Measurements from ENCODE around the gene SAMM50.
"Not testable (repeated sequence)": the region's sequence is repeated elsewhere in the genome, so short reads cannot be mapped to it uniquely, and the experiment has no call there.

SAMM50 gene

DNA sequence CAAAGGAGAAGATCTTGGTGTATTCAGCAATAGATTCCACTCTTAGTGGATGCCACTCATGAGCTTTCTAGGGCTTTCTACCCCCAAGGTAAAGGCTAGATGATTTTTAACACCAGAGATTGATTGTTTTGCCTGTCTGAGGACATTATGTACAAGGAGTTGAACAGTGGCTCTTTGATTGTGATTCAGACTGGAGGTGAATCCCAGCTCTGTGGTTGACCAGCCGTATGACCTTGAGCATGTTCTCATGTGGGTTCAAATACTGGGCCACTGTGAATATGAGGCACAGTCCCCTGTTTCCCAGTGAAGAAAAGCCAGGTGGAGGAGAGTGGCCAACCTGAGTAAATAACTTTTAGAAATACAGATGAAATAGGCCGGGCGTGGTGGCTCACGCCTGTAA, 44.9 kb downstream of the SAMM50 start:
- DNase-seq (ENCODE audit: low read depth in 2 of 2), result no peak

DNA sequence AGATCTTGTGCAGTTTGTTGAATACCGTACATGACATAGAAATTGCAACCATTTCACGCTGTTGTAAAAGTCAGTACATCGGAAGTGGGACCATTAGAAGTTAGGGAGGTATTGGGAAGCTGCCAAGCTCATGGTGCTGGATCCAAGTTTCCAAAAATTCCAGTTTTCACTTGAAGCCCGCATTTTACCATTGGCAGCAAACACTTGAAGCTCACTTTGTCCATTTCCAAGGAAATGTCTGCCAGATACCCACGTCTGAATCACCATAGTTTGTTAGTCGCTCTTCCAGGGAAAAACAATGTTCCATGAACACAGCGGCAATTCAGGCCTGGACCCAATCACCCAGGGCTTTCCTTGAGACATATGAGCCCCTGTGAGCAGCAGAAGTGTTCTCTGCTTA, 46.3 kb downstream of the SAMM50 start:
- no peak for DNase-seq (ENCODE audit: low read depth in 2 of 2)

DNA sequence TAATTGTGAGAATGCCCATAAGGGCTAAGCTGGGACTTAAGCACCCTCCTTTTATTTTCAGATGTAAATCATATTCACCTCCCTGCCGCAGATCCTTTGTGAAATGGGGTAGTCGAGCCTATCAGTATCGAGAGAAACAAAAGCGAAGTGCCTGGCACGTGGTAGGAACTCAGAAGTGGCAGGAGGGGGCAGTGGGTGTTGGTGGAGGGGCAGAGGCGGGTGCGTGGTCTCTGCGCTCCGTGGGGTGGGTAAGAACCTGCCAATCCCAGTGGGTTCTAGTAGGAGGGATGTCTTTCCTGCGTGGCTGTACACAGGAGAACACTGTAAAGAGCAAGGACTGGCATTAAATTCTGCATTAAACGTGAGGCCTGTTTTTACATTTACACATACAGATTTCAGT, 47.1 kb downstream of the SAMM50 start:
- DNase-seq (ENCODE audit: low read depth in 2 of 2), result no peak

DNA sequence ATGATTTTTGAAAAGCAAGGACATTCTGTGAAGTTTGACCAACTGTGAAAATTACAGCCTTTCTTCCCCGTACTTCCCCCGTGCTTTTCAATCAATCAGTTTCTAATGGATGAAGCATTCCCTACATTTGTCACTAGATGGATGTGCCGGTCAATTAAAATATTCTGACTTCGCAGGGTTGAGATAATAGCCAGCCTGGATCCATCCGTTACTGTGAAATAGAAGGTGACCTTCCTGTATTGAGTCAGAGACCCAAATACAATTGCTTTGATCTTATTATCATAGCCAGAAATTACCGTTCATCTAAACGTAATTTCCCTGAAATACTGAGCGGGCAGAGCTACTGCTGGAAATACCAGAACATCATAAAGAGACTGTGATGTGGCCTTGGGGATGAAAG, 47.8 kb downstream of the SAMM50 start:
- DNase-seq (ENCODE audit: low read depth in 2 of 2), result no peak

DNA sequence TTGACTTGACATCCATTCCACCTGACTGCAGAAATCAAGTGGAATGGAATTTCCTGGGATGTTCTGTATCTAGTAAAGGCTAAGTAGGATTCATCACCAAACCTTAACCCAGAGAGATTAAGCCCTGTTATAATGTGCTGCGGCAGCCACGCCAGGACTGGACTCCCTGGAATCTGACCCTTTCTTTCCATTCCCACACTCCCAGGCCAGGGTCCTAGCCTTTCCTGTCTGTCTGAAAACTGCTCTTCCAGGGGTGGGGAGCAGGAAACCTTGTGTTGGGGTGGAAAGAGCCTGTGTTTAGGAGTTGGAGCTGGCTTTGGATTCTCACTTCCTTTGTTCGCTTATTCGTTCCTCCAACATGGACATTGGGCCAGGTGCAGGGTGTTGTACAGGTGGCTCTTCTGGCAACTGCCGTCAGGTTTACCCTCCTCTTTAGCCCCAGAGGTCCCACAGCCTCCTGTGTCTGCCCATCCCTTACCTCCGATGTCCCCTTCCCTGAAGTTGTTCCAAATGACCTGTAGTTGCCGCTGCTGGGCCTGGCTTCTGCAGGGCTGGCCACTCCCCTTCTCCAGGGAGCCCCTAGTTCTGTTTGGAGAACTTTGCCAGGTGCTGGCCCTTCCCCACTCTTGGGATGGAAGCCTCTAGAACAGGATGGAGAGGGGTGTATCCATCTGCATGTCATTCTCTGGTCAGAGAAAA, 48.3 kb downstream of the SAMM50 start:
- no peak for DNase-seq (ENCODE audit: low read depth in 2 of 2)

DNA sequence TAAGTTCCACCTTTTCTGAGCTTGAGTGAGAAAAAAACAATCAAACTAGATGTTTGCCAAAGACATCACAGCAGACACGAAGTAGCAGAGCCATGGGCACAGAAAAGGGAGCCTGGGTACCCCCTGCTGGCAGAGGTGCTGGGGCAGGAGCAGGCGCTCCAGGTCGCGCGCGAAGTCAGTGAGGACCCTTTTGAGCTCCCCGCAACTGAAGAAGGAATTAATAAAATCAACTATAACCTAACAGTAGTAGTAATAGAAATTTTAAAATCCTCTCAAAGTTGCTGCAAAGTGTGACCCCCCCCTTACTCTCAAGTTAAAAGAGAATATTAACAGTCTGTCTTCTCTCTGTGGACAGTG, 48.8 kb downstream of the SAMM50 start:
- DNase-seq (ENCODE audit: low read depth in 2 of 2), result no peak

DNA sequence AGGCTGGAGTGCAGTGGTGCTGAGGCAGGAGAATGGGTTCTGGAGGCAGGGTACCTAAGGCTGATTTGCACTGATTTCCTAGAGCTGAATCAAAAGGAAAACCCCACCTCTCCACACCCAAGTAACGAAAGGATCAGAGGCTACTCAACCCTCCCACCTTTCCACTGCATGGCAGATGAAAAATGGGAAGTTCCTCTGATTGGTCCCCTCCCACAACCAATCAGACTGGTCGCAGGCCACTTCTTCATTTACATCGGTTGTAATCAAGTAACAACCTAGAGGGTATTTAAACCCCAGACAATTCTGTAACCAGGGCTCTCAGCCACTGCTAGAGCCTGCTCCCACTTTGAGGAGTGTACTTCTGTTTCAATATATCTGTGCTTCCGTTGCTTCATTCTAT, 50.3 kb downstream of the SAMM50 start:
- DNase-seq (ENCODE audit: low read depth in 2 of 2), result no peak

DNA sequence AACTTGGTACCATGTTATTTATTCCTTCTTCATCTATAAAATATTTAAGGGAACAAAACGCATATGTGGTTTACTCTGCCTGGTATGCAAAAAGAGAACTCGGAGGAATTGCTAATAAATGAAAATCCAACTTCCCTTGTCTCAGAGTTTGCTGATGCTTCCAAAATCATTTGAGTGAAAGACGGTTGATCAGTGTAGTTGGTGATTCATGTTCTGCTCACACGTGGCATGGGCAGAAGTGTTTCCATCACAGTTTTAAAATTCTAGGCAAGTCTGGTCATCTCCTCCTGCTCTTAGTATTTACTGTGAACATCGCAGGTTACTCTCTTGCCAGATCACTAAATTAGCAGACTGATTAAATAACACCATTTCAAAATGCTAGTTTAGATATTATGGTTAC, 56.9 kb downstream of the SAMM50 start:
- no peak for DNase-seq (ENCODE audit: low read depth in 2 of 2)

DNA sequence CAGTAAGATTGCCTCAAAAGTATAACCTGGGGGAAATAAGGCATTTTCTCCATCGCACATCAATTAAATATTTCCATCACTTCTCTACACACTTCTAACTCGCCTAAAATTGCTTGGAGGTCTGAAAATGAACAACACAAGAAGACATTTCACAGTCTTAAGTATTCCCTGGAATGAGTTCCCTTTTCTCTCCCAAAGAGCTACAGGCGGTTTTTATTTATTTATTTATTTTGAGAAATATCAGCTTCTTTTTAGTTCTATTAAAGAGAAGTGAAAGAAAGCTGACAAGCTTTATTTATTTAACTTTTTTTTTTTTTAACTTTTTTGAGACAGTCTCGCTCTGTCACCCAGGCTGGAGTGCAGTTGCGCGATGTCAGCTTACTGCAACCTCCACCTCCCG, 57.3 kb downstream of the SAMM50 start:
- no peak for DNase-seq (ENCODE audit: low read depth in 2 of 2)

DNA sequence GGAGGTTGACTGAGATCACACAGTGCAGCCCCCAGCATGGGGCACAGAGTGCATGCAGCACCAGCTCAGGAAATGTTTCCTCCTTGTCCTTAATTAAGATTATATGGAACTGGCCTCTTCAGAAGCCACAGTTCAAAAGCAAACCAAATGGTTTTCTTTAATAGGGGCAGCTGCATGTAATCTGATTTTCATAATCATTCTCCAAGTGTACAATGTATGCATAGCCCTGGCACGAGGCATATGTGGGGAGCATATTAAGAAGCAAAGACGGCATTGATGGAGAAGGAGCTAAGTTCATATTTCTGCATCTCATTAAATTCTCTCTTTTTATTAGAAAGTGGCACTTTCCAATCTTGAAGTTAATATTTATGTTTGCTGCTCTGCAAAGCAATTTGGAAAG, 59.0 kb downstream of the SAMM50 start:
- no peak for DNase-seq (ENCODE audit: low read depth in 2 of 2)

DNA sequence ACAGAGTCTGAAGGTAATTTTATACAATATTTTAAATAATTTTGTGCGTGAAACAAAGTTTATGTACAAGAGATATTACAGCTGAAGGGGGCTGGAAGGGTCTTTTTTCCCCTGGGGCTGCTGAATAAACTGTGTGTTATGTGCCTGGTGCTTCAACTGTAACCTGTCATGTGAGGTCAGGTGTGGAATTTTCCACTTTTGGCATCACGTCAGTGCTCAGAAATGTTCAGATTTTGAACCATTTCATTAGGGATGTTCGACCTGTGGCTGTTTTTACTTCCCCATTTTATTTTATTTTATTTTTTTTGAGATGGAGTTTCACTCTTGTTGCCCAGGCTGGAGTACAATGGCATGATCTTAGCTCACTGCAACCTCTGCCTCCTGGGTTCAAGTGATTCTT, 61.3 kb downstream of the SAMM50 start:
- DNase-seq (ENCODE audit: low read depth in 2 of 2), result not testable (repeated sequence)

DNA sequence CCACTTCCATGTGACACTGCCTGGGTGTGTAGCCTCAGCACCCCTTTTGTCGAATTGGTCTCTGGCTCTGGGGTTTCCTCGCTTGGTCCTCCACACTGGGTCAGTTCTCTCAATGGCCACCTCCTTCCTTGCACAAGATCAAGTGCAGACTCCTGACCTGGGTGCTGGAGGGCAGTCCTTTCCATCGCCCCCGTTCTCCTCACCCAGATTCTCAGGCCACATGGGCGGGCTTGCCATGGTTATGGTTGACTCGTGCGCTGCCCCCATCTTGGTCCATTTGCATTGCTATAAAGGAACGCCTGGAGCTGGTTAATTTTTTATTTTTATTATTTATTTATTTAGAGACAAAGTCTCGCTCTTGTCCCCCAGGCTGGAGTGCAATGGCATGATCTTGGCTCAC, 63.4 kb downstream of the SAMM50 start:
- DNase-seq (ENCODE audit: low read depth in 2 of 2), result no peak

DNA sequence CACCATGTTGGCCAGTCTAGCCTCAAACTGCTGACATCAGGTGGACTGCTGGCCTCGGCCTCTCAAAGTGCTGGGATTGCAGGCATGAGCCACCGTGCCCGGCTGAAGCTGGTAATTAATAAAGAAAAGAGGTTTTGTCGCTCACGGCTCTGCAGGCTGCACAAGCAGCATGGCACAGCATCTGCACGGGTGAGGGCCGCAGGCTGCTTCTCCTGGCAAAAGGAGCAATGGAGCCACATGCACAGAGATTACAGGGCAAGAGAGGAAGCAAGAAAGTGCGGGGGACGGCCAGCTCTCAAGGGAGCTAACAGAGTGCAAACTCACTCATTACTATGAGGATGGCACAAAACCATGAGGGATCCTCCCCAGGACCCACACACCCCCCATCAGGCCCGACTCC, 64.2 kb downstream of the SAMM50 start:
- no peak for DNase-seq (ENCODE audit: low read depth in 2 of 2)

DNA sequence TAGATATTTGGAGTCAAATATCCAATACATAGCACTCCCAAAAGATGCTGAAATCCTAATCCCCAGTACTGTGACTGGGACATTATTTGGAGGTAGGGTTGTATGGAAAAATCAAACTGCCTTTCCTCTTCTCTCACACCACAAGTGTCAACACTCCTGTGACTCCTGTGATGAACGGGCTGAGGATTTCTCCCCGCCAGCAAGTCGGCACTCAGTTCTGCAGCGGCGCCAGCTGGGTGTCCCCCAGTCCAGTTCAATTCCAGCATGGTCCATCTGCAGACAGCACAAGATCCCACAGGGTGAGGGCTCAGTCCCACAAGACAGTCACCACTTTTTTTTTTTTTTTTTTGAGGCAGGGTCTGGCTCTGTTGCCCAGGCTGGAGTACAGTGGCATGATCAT, 64.6 kb downstream of the SAMM50 start:
- no peak for DNase-seq (ENCODE audit: low read depth in 2 of 2)

DNA sequence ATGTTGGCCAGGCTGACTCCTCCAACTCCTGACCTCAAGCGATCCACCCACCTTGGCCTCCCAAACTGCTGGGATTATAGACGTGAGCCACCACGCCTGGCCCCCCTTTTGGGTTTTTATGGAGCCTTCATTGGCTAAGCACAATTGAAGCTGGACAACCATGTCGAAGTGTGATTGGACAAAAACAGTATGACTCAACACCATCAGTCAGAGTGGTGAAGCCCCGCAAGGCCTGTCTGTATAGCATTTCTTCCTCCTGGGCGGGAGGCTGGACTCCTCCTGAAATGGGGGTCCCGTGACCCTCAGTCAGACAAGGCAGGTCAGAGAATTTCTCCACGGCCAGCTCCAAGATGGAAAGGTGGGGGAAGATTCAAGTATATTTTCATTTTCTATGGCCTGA, 65.7 kb downstream of the SAMM50 start:
- DNase-seq (ENCODE audit: low read depth in 2 of 2), result no peak

DNA sequence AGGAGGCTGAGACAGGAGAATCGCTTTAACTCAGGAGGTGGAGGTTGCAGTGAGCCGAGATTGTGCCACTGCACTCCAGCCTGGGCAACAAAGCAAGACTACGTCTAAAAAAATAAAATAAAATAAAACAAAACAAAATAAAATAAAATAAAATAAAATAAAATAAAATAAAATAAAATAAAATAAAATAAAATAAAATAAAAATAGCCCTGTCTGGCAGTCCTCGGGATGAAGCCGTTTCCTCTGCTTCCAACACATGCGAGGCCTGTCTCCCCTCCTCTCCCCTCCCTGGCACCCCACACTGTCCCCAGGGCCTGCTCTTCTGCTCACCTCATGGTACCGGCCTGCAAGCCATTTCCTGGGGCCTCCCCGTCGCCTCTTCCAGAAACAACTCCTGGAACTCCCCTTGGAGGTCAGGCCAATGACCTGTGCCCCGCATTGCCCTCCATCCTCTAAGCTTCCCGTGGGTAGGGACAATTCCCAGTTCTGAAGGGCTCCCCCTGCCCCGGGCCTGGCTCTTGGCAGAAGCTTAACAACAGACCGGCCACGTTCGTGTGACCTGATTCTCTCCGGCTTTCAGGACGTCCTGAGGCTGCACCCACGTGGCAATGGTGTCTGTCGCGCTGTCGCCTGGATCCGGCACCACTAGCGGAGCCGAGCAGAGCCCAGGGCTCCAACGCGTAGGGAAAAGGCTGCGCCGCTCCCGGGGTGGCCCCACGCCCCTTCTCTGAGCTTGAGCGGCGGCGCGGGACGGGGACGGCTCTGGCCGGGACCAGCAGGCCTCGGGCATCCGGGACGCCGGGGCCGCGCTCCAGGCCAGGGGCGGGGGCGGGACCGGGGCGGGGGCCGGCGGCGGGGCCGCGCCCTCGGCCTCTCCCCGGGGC, 68.4 kb downstream of the SAMM50 start:
- DNase-seq (ENCODE audit: low read depth in 2 of 2), result no peak

DNA sequence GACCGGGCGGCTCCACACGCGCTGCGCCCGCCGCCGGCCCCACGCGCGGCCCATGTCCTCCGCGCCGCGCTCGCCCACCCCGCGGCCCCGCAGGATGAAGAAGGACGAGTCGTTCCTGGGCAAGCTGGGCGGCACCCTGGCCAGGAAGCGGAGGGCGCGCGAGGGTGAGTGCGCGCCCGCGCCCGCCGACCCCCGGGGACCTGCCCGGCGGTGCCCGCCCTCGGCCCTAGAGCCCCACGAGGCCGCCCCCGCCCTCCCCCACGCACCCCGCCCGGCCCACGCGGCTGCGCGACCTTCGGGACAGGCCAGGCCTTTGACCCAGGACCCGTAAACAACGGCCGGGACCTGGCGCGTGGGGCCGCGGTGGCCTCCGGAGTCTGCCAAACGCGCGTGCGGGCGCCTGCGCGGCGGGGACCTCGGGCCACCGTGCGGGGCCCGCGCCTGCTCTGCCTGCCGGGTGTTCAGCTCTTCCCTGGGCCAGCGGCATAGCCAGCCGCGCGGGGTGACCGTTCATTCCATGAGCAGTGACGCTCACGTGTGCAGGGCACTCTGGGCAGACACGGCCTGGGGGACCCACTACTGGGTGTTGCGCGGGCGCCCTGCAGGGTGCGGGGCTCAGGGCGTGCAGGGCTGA, 69.2 kb downstream of the SAMM50 start, which contains the start of gene PARVB:
Gene PARVB, plus strand, starts transcription at position 15 of the 634 bp plus-strand sequence. Its CDS starts 38 bp downstream, at position 53.
- no peak for DNase-seq (ENCODE audit: low read depth in 2 of 2)

DNA sequence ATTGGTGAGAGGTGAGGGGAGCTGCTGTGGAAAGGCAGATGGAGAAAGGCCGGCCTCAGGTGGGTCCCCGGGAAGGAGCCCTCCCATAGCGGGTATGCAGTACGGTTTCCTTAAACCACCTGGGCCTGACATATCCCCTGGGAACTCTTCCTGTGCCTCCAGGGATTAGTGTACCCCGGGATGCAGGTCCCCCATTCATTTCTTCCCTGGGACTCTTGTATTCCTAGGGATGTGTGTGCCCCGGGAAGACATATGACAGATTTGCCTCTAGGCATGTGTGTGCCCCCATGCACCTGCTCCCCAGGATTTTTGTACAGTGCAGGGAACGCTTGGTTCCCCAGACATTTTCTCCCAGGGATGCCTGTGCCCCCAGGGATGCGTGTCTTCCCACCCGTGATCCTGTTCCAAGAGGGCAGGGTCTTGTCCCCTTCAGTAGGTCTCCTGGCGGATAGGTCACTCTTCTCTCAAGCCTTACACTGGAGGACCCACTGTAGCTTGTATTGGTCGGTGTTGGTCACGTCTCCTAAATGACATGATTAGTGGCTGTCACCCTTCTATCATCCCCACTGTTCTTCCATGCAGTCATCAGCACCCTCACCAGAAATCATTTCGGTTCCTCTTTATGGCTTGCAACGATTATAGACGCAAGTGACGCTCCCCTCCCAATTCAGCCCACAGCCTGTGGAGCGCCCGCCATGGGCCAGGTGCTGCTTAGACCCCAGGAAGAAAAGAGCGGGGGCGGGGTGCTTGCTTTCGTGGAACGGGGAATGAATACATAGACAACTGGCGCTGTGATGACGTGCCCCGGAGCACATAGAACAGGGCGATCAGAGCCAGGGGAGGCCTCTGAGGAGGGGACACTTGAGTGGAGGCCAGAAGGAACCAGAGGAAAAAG, 70.2 kb downstream of the SAMM50 start:
- DNase-seq (ENCODE audit: low read depth in 2 of 2), result no peak

DNA sequence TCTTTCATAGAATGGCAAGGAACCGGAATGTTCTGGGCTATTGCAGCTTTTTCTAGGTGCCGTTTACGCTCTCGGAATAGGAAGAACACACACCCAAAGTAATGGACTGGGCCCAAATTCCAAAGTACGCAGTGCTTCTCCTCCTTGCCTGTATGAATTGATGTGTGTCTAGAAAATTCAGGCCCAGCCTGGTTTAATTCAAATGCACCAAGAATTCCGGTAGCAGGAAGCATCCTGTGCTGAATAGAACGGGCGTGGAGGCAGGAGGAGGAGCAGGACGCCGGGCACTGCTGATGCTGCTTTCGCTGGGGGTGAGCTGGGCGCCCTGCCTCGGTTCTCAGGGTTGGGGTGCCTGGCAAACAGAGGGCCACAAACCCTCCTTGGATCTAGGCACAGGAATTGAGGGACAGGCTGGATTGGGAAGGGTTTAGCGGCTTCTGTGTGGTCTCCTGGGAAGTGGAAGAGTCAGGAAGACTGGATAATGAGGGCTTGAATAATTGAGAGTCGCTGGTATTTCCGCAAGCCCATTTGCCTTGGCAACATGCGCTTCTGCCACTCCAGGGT, 70.9 kb downstream of the SAMM50 start:
- no peak for DNase-seq (ENCODE audit: low read depth in 2 of 2)

DNA sequence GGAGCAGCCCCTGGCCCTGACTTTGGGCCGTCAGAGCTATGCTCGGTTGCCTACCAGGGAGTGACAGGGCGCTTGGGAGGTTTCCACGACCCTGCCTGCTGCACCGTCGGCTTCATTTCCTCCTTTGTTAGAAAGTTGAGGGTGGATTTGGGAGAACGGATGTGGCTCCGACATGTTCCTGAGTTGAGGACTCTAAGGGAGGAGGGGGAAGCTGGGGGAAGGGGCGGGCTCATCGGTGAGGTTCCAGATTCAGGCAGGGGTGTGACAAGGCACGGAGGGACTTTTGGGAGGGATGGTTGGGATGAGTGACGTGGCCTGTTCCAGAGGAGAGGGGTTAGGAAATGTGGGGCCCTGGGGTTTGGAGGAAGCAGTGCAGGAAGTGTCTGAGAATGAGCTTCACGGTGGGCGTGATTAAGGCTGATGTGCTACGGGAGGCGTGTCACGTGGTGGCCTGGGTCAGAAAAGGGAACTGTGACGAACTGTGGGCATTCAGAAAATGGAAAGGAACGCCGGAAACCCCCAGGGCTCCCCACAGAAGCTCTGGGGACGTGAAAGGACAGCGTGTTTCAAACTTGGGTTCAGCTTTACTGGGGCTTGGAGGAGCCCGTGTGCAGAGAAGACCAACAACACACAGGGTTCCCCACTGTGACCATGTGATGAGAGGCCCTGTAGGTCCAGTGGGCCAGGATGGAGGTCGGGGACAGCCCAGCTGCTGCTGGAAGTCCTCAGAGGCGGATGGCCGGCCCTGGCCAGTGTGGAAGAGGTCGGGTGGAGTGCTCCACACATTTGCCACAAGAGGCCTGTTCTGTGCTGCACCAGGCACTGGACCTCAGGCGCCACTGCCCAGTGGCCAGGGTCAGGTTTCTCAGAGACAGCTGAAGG, 71.6 kb downstream of the SAMM50 start:
- peak; percentile 43 to 51 for DNase-seq (ENCODE audit: low read depth in 2 of 2)

All from stimulated activated CD8-positive, alpha-beta memory T cell treated with anti-CD3 and anti-CD28 coated beads, Interleukin-7, amount 100 ng/mL, for 1 hour (primary cell).